WTC11 (cell line): ENCODE results near the gene NRG3. TPM values are rescaled to one million over a fixed set of nuclear protein-coding genes. Genes with fewer than 3 reads are reported as not detected.

Source experiments
- ATAC-seq: fragments of 200-7000 bp; cut with Tn5 transposase; 2 replicates; pipeline ENCODE4 v1.10.0; 2021; ENCODE audit warnings: mild to moderate bottlenecking, moderate library complexity
- CTCF ChIA-PET: fragments of 300-600 bp; sonication (Branson Sonifier 250); formaldehyde crosslinking; loops from one replicate; lab custom pipeline; 2021; ENCODE audit warnings: antibody characterized with exemption; lab: Charles Lee
- POLR2A ChIA-PET: fragments of 350-600 bp; sonication (Branson Sonifier 250); formaldehyde crosslinking; loops from one replicate; lab custom pipeline; 2021; ENCODE audit warnings: antibody characterized with exemption; lab: Charles Lee
- DNase-seq: peaks from one replicate; pipeline ENCODE4 v3.0.0; 2021; ENCODE audit warnings: low spot score
- H3K27ac Mint-ChIP-seq: 2 replicates; pipeline ENCODE4 v1.8.0; 2021; ENCODE audit warnings: mixed read lengths
- H3K27me3 Mint-ChIP-seq: 2 replicates; pipeline ENCODE4 v1.8.0; 2021; ENCODE audit warnings: low read depth, mild to moderate bottlenecking, moderate library complexity, mixed read lengths
- H3K36me3 Mint-ChIP-seq: 2 replicates; pipeline ENCODE4 v1.8.0; 2021; ENCODE audit warnings: mixed read lengths
- H3K4me1 Mint-ChIP-seq: 2 replicates; pipeline ENCODE4 v1.8.0; 2022; ENCODE audit warnings: mixed read lengths
- H3K4me3 Mint-ChIP-seq: 2 replicates; pipeline ENCODE4 v1.8.0; 2021; ENCODE audit warnings: mild to moderate bottlenecking, moderate library complexity, mixed read lengths
- H3K9me3 Mint-ChIP-seq: 2 replicates; pipeline ENCODE4 v1.8.0; 2021; ENCODE audit warnings: mixed read lengths
- ELF4 ChIP-seq: sonication (generic); formaldehyde crosslinking; IDR thresholded peaks from 2 replicates; pipeline ENCODE4 v1.8.1; 2022; ENCODE audit warnings: low read depth, mild to moderate bottlenecking, moderate library complexity, missing genetic modification reagents
- GRHL2 ChIP-seq: fragments of 250-450 bp; sonication (Bioruptor Pico); IDR thresholded peaks from 2 replicates; pipeline ENCODE4 v1.8.0; 2022; ENCODE audit warnings: mild to moderate bottlenecking, moderate library complexity; ENCODE audit not compliant: insufficient replicate concordance, severe bottlenecking
- IRF2 ChIP-seq: sonication (generic); formaldehyde crosslinking; IDR thresholded peaks from 2 replicates; pipeline ENCODE4 v1.8.0; 2022; ENCODE audit warnings: low read depth, missing genetic modification reagents, borderline replicate concordance
- JUN ChIP-seq: sonication (generic); formaldehyde crosslinking; IDR thresholded peaks from 2 replicates; pipeline ENCODE4 v1.8.0; 2023; ENCODE audit warnings: mild to moderate bottlenecking, missing genetic modification reagents
- NR1H2 ChIP-seq: sonication (generic); formaldehyde crosslinking; IDR thresholded peaks from 2 replicates; pipeline ENCODE4 v1.9.0; 2021; ENCODE audit warnings: mild to moderate bottlenecking, moderate library complexity, missing genetic modification reagents
- OVOL2 ChIP-seq: fragments of 250-450 bp; sonication (Bioruptor Pico); IDR thresholded peaks from 2 replicates; pipeline ENCODE4 v1.9.0; 2021; ENCODE audit warnings: mild to moderate bottlenecking, borderline replicate concordance
- RORB ChIP-seq: fragments of 250-450 bp; sonication (Bioruptor Pico); IDR thresholded peaks from 2 replicates; pipeline ENCODE4 v1.9.0; 2021; ENCODE audit warnings: mild to moderate bottlenecking
- SP1 ChIP-seq: sonication (generic); formaldehyde crosslinking; conservative IDR thresholded peaks from 2 replicates; pipeline ENCODE4 v1.8.1; 2022; ENCODE audit warnings: missing genetic modification reagents
- TCF7 ChIP-seq: sonication (generic); formaldehyde crosslinking; IDR thresholded peaks from 2 replicates; pipeline ENCODE4 v1.8.0; 2022; ENCODE audit warnings: mild to moderate bottlenecking, low read depth, missing genetic modification reagents, moderate library complexity
- ZNF317 ChIP-seq: sonication (generic); formaldehyde crosslinking; IDR thresholded peaks from 2 replicates; pipeline ENCODE4 v1.8.1; 2023; ENCODE audit warnings: low read depth, mild to moderate bottlenecking, moderate library complexity, missing genetic modification reagents, borderline replicate concordance
- ZNF416 ChIP-seq: fragments of 250-450 bp; sonication (Bioruptor Pico); IDR thresholded peaks from 2 replicates; pipeline ENCODE4 v1.9.0; 2021; ENCODE audit warnings: mild to moderate bottlenecking, inconsistent platforms
- ZNF425 ChIP-seq: fragments of 250-450 bp; sonication (Bioruptor Pico); conservative IDR thresholded peaks from 2 replicates; pipeline ENCODE4 v1.9.0; 2021; ENCODE audit warnings: mild to moderate bottlenecking
- total RNA-seq: library from RNA; stranded (reverse); gene quantifications from 3 replicates; pipeline ENCODE4 v1.2.3, GENCODE V29; 2021
- TF ChIP-seq, protein P1 (sequence below): fragments of 250-450 bp; sonication (Bioruptor Pico); IDR thresholded peaks from 2 replicates; pipeline ENCODE4 v1.9.0; 2021; ENCODE audit warnings: mild to moderate bottlenecking
- TF ChIP-seq, protein P2 (sequence below): sonication (generic); formaldehyde crosslinking; conservative IDR thresholded peaks from 2 replicates; pipeline ENCODE4 v1.8.1; 2023; ENCODE audit warnings: mild to moderate bottlenecking, low read depth, missing genetic modification reagents, moderate library complexity
- TF ChIP-seq, protein P3 (sequence below): sonication (generic); formaldehyde crosslinking; IDR thresholded peaks from 2 replicates; pipeline ENCODE4 v1.8.0; 2023; ENCODE audit warnings: missing genetic modification reagents
- TF ChIP-seq, protein P4 (sequence below): fragments of 250-450 bp; sonication (Bioruptor Pico); IDR thresholded peaks from 2 replicates; pipeline ENCODE4 v1.9.0; 2021; ENCODE audit warnings: mild to moderate bottlenecking, borderline replicate concordance

NRG3 gene
- total RNA-seq, 1 experiment from 2014 or later = 7.0 TPM

DNA sequence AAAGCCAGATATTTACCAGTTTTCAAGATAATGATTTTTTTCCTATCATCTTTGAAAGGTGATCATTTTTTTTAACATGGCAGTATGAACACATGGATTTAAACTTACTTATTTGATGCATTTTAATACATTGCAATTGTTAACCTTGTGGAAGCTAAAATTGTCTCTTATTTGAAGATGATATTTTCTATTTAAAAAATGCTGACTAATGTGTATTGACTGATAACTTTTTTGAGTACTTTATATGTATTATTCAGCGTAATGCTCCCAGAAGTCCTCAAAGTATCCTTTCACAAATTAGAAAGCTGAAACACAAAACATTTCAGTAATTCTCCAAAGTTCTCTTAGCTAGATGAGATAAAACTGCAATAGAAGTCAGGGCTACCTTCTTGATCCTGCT lies 677.3 kb downstream of the NRG3 start (continued):
- TF ChIP-seq, protein P1, sequence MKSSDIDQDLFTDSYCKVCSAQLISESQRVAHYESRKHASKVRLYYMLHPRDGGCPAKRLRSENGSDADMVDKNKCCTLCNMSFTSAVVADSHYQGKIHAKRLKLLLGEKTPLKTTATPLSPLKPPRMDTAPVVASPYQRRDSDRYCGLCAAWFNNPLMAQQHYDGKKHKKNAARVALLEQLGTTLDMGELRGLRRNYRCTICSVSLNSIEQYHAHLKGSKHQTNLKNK = no peak
- TF ChIP-seq GRHL2 (CRISPR knock-in tag) (no peak), OVOL2 (no peak), JUN (CRISPR knock-in tag) (no peak)
- TF ChIP-seq, protein P2, sequence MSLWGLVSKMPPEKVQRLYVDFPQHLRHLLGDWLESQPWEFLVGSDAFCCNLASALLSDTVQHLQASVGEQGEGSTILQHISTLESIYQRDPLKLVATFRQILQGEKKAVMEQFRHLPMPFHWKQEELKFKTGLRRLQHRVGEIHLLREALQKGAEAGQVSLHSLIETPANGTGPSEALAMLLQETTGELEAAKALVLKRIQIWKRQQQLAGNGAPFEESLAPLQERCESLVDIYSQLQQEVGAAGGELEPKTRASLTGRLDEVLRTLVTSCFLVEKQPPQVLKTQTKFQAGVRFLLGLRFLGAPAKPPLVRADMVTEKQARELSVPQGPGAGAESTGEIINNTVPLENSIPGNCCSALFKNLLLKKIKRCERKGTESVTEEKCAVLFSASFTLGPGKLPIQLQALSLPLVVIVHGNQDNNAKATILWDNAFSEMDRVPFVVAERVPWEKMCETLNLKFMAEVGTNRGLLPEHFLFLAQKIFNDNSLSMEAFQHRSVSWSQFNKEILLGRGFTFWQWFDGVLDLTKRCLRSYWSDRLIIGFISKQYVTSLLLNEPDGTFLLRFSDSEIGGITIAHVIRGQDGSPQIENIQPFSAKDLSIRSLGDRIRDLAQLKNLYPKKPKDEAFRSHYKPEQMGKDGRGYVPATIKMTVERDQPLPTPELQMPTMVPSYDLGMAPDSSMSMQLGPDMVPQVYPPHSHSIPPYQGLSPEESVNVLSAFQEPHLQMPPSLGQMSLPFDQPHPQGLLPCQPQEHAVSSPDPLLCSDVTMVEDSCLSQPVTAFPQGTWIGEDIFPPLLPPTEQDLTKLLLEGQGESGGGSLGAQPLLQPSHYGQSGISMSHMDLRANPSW (CRISPR knock-in tag) = no peak
- TF ChIP-seq, protein P3, sequence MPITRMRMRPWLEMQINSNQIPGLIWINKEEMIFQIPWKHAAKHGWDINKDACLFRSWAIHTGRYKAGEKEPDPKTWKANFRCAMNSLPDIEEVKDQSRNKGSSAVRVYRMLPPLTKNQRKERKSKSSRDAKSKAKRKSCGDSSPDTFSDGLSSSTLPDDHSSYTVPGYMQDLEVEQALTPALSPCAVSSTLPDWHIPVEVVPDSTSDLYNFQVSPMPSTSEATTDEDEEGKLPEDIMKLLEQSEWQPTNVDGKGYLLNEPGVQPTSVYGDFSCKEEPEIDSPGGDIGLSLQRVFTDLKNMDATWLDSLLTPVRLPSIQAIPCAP (CRISPR knock-in tag) = no peak

DNA sequence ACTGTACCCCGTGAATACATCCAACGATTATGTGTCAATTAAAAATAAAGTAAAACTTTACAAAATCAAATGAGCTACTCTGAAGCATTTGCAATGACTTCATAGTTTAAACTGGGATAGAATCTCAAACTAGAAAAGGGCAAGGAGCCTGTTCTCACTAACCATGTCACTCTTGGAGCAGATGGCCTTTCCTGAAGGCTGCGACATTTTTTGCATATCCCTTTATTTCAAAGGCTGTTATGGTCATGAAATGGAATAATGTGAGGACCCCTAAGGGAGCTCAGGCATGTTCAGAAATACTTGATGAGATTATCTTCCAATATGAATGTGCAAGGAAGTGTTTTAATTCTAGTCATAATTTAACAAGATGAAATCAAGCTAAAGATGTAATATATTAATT lies 679.4 kb downstream of the NRG3 start:
- no peak for ATAC-seq
- CTCF ChIA-PET = no interaction called here
- POLR2A ChIA-PET = no interaction called here
- TF ChIP-seq NR1H2 (CRISPR knock-in tag) (no peak), SP1 (CRISPR knock-in tag) (no peak), ZNF425 (CRISPR knock-in tag) (no peak), TCF7 (CRISPR knock-in tag) (no peak), ZNF416 (CRISPR knock-in tag) (no peak), IRF2 (CRISPR knock-in tag) (no peak), RORB (CRISPR knock-in tag) (no peak), ZNF317 (CRISPR knock-in tag) (no peak), ELF4 (CRISPR knock-in tag) (no peak)
- TF ChIP-seq, protein P3 (CRISPR knock-in tag) = no peak
- TF ChIP-seq, protein P4, sequence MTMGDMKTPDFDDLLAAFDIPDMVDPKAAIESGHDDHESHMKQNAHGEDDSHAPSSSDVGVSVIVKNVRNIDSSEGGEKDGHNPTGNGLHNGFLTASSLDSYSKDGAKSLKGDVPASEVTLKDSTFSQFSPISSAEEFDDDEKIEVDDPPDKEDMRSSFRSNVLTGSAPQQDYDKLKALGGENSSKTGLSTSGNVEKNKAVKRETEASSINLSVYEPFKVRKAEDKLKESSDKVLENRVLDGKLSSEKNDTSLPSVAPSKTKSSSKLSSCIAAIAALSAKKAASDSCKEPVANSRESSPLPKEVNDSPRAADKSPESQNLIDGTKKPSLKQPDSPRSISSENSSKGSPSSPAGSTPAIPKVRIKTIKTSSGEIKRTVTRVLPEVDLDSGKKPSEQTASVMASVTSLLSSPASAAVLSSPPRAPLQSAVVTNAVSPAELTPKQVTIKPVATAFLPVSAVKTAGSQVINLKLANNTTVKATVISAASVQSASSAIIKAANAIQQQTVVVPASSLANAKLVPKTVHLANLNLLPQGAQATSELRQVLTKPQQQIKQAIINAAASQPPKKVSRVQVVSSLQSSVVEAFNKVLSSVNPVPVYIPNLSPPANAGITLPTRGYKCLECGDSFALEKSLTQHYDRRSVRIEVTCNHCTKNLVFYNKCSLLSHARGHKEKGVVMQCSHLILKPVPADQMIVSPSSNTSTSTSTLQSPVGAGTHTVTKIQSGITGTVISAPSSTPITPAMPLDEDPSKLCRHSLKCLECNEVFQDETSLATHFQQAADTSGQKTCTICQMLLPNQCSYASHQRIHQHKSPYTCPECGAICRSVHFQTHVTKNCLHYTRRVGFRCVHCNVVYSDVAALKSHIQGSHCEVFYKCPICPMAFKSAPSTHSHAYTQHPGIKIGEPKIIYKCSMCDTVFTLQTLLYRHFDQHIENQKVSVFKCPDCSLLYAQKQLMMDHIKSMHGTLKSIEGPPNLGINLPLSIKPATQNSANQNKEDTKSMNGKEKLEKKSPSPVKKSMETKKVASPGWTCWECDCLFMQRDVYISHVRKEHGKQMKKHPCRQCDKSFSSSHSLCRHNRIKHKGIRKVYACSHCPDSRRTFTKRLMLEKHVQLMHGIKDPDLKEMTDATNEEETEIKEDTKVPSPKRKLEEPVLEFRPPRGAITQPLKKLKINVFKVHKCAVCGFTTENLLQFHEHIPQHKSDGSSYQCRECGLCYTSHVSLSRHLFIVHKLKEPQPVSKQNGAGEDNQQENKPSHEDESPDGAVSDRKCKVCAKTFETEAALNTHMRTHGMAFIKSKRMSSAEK (CRISPR knock-in tag) = no peak
- TF ChIP-seq, all 79 proteins: peak for 0
- no peaks in the 10 kb centered on the region; the same call in 1 of the 2 replicates for H3K4me1 Mint-ChIP-seq
- no peak overlapping the region for H3K27ac Mint-ChIP-seq
- H3K4me3 Mint-ChIP-seq = no peak overlapping the region
- DNase-seq = no peak
- no peaks in the 10 kb centered on the region for H3K9me3 Mint-ChIP-seq
- no peaks in the 10 kb centered on the region for H3K36me3 Mint-ChIP-seq
- H3K27me3 Mint-ChIP-seq = no peaks in the 10 kb centered on the region
